KOPT-K1 (cell line): ENCODE data around the gene SEC61A1.
A peak's percentile ranks its signal among the peaks of the same experiment; 100 is the strongest.

ENCODE experiments used
- H3K27ac ChIP-seq: fragments of 200-600 bp; sonication (generic); 2 replicates; pipeline ENCODE4 v1.5.1; 2016; ENCODE audit warnings: antibody characterized with exemption, mild to moderate bottlenecking, low read depth, low read length; ENCODE audit not compliant: poor library complexity, severe bottlenecking
- H3K36me3 ChIP-seq: fragments of 200-600 bp; sonication (generic); 2 replicates; pipeline ENCODE4 v1.5.1; 2017; ENCODE audit warnings: antibody characterized with exemption, mild to moderate bottlenecking, low read length, moderate library complexity; ENCODE audit not compliant: insufficient read depth
- H3K9me3 ChIP-seq: fragments of 200-600 bp; sonication (generic); 2 replicates; pipeline ENCODE4 v1.5.1; 2017; ENCODE audit warnings: antibody characterized with exemption, low read length, mild to moderate bottlenecking; ENCODE audit not compliant: insufficient read depth, poor library complexity, severe bottlenecking

Gene SEC61A1

GRCh38 chr3:128051837-128052594 is at the start of gene SEC61A1:
TSS of gene SEC61A1 (plus strand) at chr3:128052437. CDS start at chr3:128052553, 116 bp downstream.
- Histone ChIP-seq H3K27ac (peak within 1 kb of the TSS; percentile 83), H3K9me3 (no peaks in the 10 kb centered on the region), H3K36me3 (peaks cover 38% of the 10 kb centered on the region)

DNA sequence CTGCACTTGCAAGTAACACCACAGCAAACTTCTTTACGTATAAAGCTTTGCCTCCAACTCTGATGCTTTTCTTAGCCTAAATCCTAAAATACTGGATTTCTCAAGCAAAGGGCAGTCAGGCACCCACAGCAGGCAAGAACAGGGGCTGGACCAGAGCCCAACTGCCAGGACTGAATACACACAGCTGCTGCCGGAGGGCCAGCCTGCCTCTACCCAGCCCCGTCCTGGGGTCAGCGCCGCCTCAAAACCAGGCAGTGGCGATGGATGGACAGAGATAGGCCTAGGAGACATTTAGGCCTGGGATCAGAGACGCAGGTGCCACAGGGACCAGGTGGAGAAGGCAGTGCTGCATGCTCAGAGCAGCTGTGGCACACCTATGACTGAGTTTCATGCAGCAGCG is 47.6 kb upstream of the SEC61A1 start:
- H3K27ac ChIP-seq, result no peak overlapping the region
- no peaks in the 10 kb centered on the region for H3K36me3 ChIP-seq
- H3K9me3 ChIP-seq, result no peaks in the 10 kb centered on the region

DNA sequence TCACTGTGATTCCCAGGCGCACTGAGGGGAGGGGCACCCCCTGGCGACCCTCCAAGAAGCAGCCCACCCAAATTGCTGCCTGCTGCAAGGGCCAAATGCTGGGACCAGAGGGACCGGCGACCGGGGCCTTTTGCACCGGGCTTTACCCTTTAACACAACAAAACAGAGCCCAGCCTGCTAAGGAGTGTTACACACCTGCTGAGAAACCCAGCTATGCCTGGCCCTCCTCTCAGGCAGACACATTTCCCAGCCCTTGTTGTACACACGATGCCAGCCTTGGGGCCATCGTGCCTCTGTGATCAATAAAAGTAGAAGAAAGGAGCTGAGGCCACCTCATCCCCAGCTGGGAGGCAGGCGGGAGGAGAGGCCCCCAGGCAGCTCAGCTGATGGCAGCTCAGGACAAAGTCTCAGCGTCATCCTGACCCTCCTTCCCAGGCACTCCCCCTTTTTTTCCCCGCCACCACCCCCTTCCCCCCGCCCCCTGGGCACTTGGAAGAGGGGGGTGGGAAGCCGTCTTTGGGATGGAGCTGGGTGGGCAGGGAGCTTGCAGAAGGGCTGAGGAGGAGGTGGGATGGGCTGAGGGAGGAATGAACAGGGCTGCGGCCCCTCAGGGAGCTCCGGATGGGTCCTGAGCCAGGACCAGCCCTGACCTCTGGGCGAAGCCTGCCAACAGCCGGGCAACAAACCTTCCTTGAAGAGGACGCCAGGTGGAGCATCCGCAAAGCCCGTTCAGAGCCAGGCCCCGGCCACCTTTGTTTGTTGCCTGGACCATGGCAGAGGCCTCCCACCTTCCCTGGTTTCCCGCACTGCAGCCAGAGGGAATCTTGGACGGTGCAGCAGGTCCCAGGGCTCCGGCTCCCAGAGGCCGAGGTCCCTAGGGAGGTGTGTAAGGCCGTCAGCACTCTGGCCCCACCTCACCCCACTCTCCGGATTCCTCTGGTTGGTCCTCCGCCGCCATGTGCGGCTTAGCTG is 45.9 kb upstream of the SEC61A1 start:
- no peak overlapping the region for H3K27ac ChIP-seq
- no peaks in the 10 kb centered on the region for H3K36me3 ChIP-seq

DNA sequence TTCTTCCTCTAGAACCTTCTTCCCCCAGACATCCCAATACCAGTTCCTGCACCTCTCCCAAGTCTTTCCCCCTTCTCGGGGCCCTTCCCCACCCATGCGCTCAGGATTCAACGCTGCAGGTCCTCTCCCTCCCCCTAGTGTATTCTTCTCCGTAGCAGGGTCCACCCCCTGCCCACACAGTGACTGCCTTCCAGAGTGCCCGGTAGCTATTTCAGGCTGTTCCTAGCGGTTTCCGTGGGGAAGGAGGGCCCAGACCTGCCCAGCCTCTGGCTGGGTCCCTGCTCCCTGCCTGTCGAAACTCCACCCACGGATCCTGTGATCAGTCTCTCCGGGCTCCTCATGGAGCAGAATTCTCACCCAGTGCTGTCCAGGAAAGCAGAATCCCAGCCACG is 45.2 kb upstream of the SEC61A1 start:
- H3K36me3 ChIP-seq, result no peaks in the 10 kb centered on the region
- no peak overlapping the region for H3K27ac ChIP-seq
- no peaks in the 10 kb centered on the region for H3K9me3 ChIP-seq

More for the DNA sequence above, 45.9 kb upstream of the SEC61A1 start:
- H3K9me3 ChIP-seq, result no peaks in the 10 kb centered on the region

- H3K36me3 ChIP-seq, result no peaks in the 10 kb centered on the region
- H3K27ac ChIP-seq, result no peak overlapping the region
- H3K9me3 ChIP-seq, result no peaks in the 10 kb centered on the region
Observed at GRCh38 chr3:128009952-128010846, 42.0 kb upstream of the SEC61A1 start.

DNA sequence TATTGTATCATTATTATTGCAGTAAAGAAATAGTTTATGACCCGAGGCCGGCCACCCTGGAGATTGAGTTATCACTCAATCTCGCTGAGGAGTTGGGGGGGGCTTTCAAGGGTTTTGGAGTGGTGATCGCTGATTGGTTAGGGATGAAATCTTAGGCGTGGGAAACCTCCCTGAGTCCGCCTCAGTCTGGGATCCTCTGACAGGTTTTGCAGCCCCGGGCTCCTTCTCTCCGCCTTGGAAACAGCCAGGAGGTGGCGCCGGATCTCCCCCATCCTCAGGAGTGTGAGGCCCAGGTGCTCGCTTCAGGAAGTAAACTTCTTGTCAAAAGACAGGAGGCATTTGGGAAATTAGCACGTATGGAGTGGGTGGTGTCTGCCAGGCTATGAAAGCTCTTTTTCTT is 41.1 kb upstream of the SEC61A1 start:
- H3K9me3 ChIP-seq, result peaks cover 7% of the 10 kb centered on the region
- H3K27ac ChIP-seq, result no peak overlapping the region
- no peaks in the 10 kb centered on the region for H3K36me3 ChIP-seq

DNA sequence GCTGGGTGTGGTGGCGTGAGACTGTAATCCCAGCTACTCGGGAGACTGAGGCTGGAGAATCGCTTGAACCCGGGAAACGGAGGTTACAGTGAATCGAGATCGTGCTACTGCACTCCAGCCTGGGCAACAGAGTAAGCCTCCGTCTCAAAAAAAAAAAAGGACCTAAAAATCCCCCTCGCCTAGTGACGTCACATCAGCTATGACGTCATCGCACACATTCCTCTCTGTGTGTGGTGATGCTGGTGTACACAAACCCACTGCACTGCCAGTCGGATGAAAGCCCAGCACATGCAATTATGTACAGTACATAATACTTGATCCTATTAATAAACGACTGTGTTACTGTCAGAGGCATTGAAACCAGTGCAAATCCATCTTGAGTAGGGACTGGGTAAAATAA is 40.2 kb upstream of the SEC61A1 start:
- Histone ChIP-seq H3K9me3 (peaks cover 14% of the 10 kb centered on the region), H3K36me3 (no peaks in the 10 kb centered on the region), H3K27ac (no peak overlapping the region)

- Histone ChIP-seq H3K36me3 (no peaks in the 10 kb centered on the region), H3K9me3 (peaks cover 14% of the 10 kb centered on the region), H3K27ac (no peak overlapping the region)
Observed at GRCh38 chr3:128014548-128014947, 37.7 kb upstream of the SEC61A1 start.

GRCh38 chr3:128016502-128016901 is 35.7 kb upstream of the SEC61A1 start:
- Histone ChIP-seq H3K27ac (no peak overlapping the region), H3K9me3 (peaks cover 14% of the 10 kb centered on the region), H3K36me3 (no peaks in the 10 kb centered on the region)

DNA sequence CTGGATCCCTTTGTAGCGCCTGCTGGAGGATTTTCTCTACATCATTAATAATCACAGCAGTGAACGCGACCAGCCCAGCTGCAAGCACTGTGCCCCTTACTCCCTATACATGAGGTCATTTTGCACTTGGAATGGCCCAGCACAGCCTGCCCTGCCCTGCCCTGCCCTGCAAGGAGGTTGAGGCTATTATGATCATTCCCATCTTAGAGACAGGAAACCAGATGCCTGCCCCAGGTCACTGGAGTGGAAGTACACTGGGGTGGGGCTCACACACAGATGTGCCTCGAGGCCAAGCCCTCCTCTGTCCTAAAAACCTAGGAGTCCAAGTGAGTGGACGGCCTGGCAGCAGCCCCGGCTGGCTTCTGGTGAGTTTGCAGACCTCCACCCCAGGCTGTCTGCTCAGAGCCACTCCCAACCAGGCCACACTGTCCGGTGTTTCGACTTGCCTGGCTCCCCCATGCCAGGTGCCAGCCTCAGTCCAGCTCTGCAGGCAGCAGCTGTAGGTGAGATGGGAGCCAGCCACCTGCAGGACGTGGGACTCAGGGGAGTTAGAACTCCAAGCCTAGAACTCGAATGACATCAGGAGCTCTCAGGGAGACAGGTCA is 30.4 kb upstream of the SEC61A1 start:
- H3K36me3 ChIP-seq, result no peaks in the 10 kb centered on the region
- no peaks in the 10 kb centered on the region for H3K9me3 ChIP-seq
- no peak overlapping the region for H3K27ac ChIP-seq

GRCh38 chr3:128033102-128033501 is 19.1 kb upstream of the SEC61A1 start:
- Histone ChIP-seq H3K27ac (no peak overlapping the region), H3K9me3 (no peaks in the 10 kb centered on the region), H3K36me3 (no peaks in the 10 kb centered on the region)

DNA sequence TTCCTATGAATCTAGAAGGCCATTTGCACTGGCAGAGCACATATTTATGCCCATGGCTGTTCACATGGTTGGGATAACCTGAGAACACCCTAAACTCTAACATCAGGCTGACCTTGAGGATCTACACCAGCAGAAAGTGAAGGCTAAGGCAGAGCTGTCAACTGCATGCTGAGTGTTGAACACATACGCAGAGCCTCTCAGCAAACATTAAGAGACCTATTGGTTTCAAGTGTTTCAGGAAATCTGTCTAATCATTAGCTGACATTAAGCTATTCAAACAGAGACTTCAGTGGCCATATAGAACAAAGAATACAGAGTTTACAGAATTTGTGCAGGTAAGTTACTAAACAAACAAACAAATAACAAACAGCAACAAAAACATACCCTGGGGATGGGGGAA is 16.1 kb upstream of the SEC61A1 start:
- H3K36me3 ChIP-seq, result no peaks in the 10 kb centered on the region
- no peak overlapping the region for H3K27ac ChIP-seq
- H3K9me3 ChIP-seq, result no peaks in the 10 kb centered on the region

- Histone ChIP-seq H3K9me3 (no peaks in the 10 kb centered on the region), H3K27ac (no peak overlapping the region), H3K36me3 (no peaks in the 10 kb centered on the region)
Observed at GRCh38 chr3:128040041-128040440, 12.2 kb upstream of the SEC61A1 start.

- H3K36me3 ChIP-seq, result no peaks in the 10 kb centered on the region
- no peak overlapping the region for H3K27ac ChIP-seq
Observed at GRCh38 chr3:128040660-128041059, 11.6 kb upstream of the SEC61A1 start.

More at GRCh38 chr3:128040660-128041059, 11.6 kb upstream of the SEC61A1 start:
- H3K9me3 ChIP-seq, result no peaks in the 10 kb centered on the region
